Fibroblast of pulmonary artery (primary cell): Measurements from ENCODE around the gene RER1.
A peak's percentile ranks its signal among the peaks of the same experiment; 100 is the strongest.

ENCODE experiments used
- DNase-seq: peaks from one replicate; pipeline ENCODE4 v3.0.0-alpha.2; 2010; ENCODE audit warnings: low read depth
- H3K4me3 ChIP-seq: replicated peaks from 2 replicates; pipeline ENCODE4 v1.5.1; 2011; ENCODE audit warnings: low read depth, mild to moderate bottlenecking, control low read depth, low read length, moderate library complexity
- CTCF ChIP-seq: IDR thresholded peaks from 2 replicates; pipeline ENCODE4 v1.5.1; 2011; ENCODE audit warnings: mild to moderate bottlenecking, control low read depth, low read length, inconsistent platforms; ENCODE audit errors: missing control alignments

RER1 gene

DNA sequence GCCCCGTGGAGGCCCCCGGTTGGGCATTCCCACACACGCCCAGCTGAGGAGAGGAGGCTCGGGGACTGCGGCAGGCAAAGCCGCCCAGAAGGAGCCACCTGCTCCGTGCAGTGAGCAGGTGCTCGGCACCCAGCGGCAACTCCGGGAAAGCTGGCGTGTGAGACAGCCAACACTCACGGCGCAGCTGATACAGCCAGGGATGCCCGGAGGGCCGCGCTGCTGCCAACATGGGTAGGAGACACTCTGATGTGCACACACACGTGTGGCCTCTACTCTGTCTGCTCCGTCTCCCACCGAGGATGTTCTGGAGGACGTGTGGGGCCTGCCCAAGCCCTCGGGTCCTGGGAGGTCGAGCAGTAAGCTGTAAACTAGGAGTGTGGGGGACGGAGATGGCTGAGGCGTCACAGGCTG is 13.2 kb upstream of the RER1 start:
- no peak for TF ChIP-seq CTCF
- DNase-seq = no peak
- H3K4me3 ChIP-seq = no peak overlapping the region

DNA sequence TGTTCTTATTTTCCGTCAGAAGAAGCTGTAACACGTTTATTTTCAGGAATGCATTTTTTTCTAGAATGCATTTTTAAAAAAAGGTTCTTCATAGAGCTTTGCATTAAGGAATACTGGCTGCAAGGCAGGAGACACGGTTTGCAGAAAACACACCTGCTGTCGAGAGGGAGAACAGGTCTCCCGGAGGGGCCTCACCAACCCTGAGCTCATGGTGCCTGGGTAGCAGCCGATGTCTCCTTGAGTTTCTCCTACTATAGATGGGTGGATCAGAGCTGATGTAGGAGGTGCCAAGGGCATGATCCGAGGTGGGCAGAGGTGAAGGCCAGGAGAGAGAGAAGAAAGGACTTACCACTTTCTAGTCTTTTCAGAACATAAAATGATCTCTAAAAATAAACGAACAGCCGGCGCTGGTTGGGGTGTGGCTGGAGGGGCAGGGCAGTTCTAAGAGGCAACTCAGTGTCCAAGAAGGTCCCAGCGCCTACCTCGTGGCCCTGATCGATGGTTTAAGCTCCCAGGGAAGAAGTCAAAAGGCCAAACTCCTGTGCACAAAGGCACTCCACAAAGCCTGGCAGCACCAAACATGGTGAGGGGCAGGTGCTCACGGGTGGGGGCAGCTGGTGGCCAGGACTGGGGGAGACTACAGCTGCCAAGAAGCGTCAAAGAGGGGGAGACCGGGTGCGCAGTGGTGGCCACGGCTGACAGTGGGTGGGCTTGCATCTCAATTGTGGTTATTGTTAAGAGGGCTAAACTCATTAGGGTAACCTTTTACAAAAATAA is 12.5 kb upstream of the RER1 start:
- TF ChIP-seq CTCF = no peak
- no peak overlapping the region for H3K4me3 ChIP-seq
- DNase-seq = no peak

- no peak overlapping the region for H3K4me3 ChIP-seq
Observed at GRCh38 chr1:2379733-2380404, 11.8 kb upstream of the RER1 start.

DNA sequence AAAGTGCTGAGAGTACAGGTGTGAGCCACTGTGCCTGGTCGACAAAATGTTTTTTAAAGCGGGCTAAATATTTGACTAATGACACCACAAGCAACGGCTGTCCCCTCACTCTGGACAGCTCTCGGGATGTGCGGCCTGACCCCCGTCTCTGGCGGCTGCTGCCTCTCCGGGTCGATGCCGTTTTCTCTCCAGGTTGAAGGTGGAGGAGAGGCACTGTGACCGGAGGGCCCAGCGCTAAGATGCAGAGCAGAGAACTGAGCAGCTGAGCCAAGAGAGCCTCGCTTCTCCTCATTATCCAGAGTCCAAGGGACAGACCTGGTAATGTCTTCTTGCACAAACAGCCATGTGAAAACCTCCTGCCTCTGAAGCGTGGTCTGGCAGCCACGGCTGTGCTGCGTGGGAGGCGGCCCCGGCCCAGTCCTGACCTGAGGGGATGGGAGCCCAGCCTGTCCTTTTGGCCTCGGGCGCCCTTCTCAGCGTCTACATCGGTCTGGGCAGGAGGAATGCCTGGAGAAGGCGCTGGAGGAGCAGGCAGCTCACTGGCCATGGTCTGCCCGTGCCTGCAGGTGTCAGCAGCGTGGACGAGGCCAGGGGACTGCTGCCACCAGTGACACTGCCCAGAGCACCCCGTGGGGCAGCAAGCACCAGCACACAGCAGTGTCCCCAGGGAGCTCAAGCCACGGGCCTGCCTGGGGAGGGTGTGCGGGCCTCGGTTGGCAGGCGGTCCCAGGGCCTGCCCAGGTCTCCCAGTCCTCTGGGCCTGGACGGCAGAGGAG is 10.6 kb upstream of the RER1 start:
- no peak overlapping the region for H3K4me3 ChIP-seq
- no peak for DNase-seq
- no peak for TF ChIP-seq CTCF

More at GRCh38 chr1:2379733-2380404, 11.8 kb upstream of the RER1 start:
- no peak for DNase-seq
- no peak for TF ChIP-seq CTCF

DNA sequence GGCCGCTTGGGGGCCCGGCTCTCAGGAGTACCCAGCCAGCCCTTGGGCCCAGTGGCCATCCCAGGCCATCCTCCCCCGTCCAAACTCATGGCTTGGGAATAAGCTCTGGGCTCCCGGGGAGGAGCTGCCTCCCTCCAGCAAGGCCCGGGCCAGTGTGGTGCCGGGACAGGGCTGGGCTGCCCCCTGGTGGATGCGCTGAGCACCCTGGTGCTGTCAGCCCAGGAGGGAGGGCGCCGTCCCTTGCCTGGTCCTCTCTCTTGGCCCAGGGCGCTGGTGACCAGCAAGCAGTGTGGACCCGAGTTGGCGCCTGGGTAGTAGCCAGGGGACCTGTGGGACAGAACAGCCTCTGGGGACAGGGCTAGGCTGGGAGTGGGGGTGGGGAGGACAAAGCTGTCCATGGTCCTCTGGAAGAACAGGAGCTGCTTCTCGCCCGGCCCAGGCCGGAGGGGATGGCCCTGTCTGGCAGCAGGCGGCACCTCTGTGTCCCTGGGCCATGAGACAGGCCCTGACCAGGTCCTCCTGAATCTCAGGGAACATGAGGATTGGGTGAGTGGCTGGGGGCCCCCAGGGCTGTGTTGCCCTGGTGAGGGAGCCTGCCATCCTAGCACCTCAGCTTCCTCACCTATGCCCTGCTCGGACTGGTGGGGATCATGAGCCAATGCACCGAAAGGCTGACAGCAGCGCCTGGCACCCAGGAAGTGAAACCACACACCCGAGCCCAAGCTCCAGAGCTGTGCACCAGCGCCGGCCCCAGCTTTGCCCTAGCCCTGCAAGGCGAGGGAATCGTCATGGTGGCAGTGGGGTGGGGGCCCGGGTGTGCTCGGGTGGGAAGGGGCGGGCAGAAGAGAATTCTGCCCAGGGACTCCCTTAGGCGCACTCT is 9.7 kb upstream of the RER1 start:
- peak; percentile 73 for TF ChIP-seq CTCF
- DNase-seq = peak; percentile 84
- no peak overlapping the region for H3K4me3 ChIP-seq

GRCh38 chr1:2382621-2383361 is 8.8 kb upstream of the RER1 start:
- H3K4me3 ChIP-seq = no peak overlapping the region
- TF ChIP-seq CTCF = peak; percentile 58
- peak; percentile 40 for DNase-seq
